HUES64 (cell line): ENCODE data around the gene SERINC1.

ENCODE experiments used
- H3K27ac ChIP-seq: 2 replicates; pipeline ENCODE4 v1.7.0; 2013; ENCODE audit warnings: low read depth, low read length, inconsistent platforms
- H3K27me3 ChIP-seq: 2 replicates; pipeline ENCODE4 v1.6.1; 2013; ENCODE audit warnings: mild to moderate bottlenecking, low read length; ENCODE audit not compliant: insufficient read depth
- H3K36me3 ChIP-seq: 2 replicates; pipeline ENCODE4 v1.6.1; 2013; ENCODE audit warnings: mild to moderate bottlenecking, low read length; ENCODE audit not compliant: insufficient read depth
- H3K4me1 ChIP-seq: 2 replicates; pipeline ENCODE4 v1.6.1; 2013; ENCODE audit warnings: mild to moderate bottlenecking, low read length, moderate library complexity; ENCODE audit not compliant: insufficient read depth
- H3K4me3 ChIP-seq: 2 replicates; pipeline ENCODE4 v1.5.1; 2013; ENCODE audit warnings: mild to moderate bottlenecking, low read length, moderate library complexity
- H3K9ac ChIP-seq: 2 replicates; pipeline ENCODE4 v1.6.1; 2013; ENCODE audit warnings: mild to moderate bottlenecking, low read depth, low read length
- H3K9me3 ChIP-seq: 2 replicates; pipeline ENCODE4 v1.6.1; 2013; ENCODE audit warnings: low read depth, low read length; ENCODE audit not compliant: insufficient read depth
- WGBS: fragments of 150-250, 120-280 bp; methylation state at CpG from one replicate; pipeline ENCODE4 v1.1.7; 2013; ENCODE audit warnings: missing lambda C conversion rate; 5-methylcytosine and 5-hydroxymethylcytosine counted together

The SERINC1 gene

DNA sequence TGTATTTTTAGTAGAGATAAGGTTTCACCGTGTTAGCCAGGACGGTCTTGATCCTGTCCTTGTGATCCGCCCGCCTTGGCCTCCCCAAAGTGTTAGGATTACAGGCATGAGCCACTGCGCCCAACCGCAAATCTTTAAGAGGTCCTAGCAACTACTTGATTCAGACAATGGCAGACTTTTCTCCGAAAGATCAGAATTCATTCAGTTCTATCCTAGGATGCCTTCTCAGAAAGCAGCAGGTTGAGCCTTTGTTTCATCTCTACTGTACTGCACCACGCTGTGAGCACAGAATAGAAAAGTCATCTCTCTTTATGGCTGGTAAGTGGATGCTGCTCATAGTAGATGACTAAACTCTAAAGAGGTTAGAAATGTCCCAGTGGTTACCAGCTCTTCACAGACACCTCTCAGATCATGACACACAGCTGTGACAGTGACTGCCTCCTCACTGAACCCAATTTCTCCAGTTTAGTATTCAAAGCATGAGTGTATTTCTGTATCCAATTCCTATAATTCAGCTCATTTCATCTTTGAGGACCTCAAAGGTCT is 78.2 kb downstream of the SERINC1 start:
- peaks cover 100% of the 10 kb centered on the region for H3K27me3 ChIP-seq
- 19% methylated on average over 7 of the region's 8 CpGs for WGBS
- peaks cover 7% of the 10 kb centered on the region for H3K4me1 ChIP-seq
- H3K9me3 ChIP-seq = no peaks in the 10 kb centered on the region
- no peaks in the 10 kb centered on the region for H3K36me3 ChIP-seq
- no peak overlapping the region for H3K4me3 ChIP-seq
- no peak overlapping the region for H3K27ac ChIP-seq
- H3K9ac ChIP-seq = no peak overlapping the region
